Stomach (tissue), 9 donors: ENCODE results near the gene C5AR2. TPM values are rescaled to one million over a fixed set of nuclear protein-coding genes. Genes with fewer than 3 reads are reported as not detected.
A peak's percentile ranks its signal among the peaks of the same experiment; 100 is the strongest.
"Not testable (repeated sequence)": the region's sequence is repeated elsewhere in the genome, so short reads cannot be mapped to it uniquely, and the experiment has no call there.

Experiments used
- DNase-seq, 2 donors: peaks; one replicate each; pipeline versions ENCODE4 v3.0.0 to v3.0.0-alpha.2; 2013 to 2019
- H3K27ac ChIP-seq, 5 donors: fragments of 200-600 bp in 4 of 5; sonication (generic) in 4 of 5; one replicate each; pipeline ENCODE4 v1.5.1; 2013 to 2019; ENCODE audit warnings: mild to moderate bottlenecking in 1 of 5, moderate library complexity in 1 of 5
- H3K27me3 ChIP-seq, 3 donors: fragments of 200-600 bp; sonication (generic); one replicate each; pipeline ENCODE4 v1.5.1; 2017 to 2019; ENCODE audit warnings: mixed run types in 1 of 3
- H3K36me3 ChIP-seq, 4 donors: fragments of 200-600 bp; sonication (generic); 1 replicate in 3 of 4; 2 replicates in 1 of 4; pipeline ENCODE4 v1.5.1; 2016 to 2019
- H3K4me1 ChIP-seq, 4 donors: fragments of 200-600 bp; sonication (generic); one replicate each; pipeline ENCODE4 v1.5.1; 2016 to 2019
- H3K4me3 ChIP-seq, 4 donors: fragments of 200-600 bp; sonication (generic) in 3 of 4; one replicate each; pipeline ENCODE4 v1.5.1; 2016 to 2019; ENCODE audit warnings: mild to moderate bottlenecking in 1 of 4
- H3K9me3 ChIP-seq, 4 donors: fragments of 200-600 bp; sonication (generic); one replicate each; pipeline ENCODE4 v1.5.1; 2016 to 2019
- CTCF ChIP-seq, 7 experiments: fragments of 450-650 bp in 4 of 7; fragments of 200-600 bp in 3 of 7; sonication (generic) in 3 of 7; IDR thresholded peaks; one replicate each; pipeline ENCODE4 v1.5.1; 2016 to 2019; ENCODE audit warnings: antibody characterized with exemption in 7 of 7, control low read depth in 2 of 7, mild to moderate bottlenecking in 1 of 7
- EP300 ChIP-seq: sonication (generic); formaldehyde crosslinking; IDR thresholded peaks from one replicate; pipeline ENCODE4 v1.6.1; 2017; ENCODE audit warnings: antibody characterized with exemption
- POLR2A ChIP-seq, 4 donors: fragments of 450-650 bp; IDR thresholded peaks; one replicate each; pipeline ENCODE4 v1.6.1; 2016; ENCODE audit warnings: antibody characterized with exemption in 4 of 4, control low read depth in 2 of 4, mild to moderate bottlenecking in 1 of 4, moderate library complexity in 1 of 4
- POLR2AphosphoS5 ChIP-seq, 3 donors: sonication (generic); formaldehyde crosslinking; IDR thresholded peaks; one replicate each; pipeline ENCODE4 v1.6.1; 2016; ENCODE audit warnings: antibody characterized with exemption in 3 of 3
- WGBS, 5 donors: extraction: QIAGEN DNeasy Blood & Tissue Kit in 3 of 5; methylation state at CpG; one replicate each; pipeline versions ENCODE4 v1.1.5 to v1.1.7; 2013 to 2018; 5-methylcytosine and 5-hydroxymethylcytosine counted together
- intact Hi-C: fragments of 100-400 bp; cut with DNase I; formaldehyde crosslinking; loops from one replicate; pipeline ENCODE4 v1.15.1; 2023; ENCODE audit warnings: low total_unique reads
- polyA plus RNA-seq, 3 donors: library from polyadenylated mRNA; stranded (reverse); fragments of 200-250 nt; gene quantifications; one replicate each; pipeline ENCODE4 v1.2.3, GENCODE V29; 2013
- total RNA-seq, 5 donors: library from RNA; depleted of rRNA; stranded (reverse); fragments of >200 nt; gene quantifications; one replicate each; pipeline versions ENCODE4 v1.1.0 to v1.2.3, GENCODE V29; 2014 to 2016
- donor health status: healthy with polysubstance abuse.
- donor health status: Bipolar disorder and iron deficiency.
- donor health status: healthy.

Gene C5AR2
- total and polyA plus RNA-seq, 8 donors = 0.13 to 11.1 (median 0.82) TPM; not detected in 2

- TF ChIP-seq POLR2AphosphoS5 (IDR thresholded peaks at IDR 0.05) (no peak), POLR2A (IDR thresholded peaks at IDR 0.05) (no peak), CTCF (IDR thresholded peaks at IDR 0.05) (no peak), EP300 (no peak)
- H3K27ac ChIP-seq = peak overlapping the region in 1 of 5 donors; percentile 24
- no peaks in the 10 kb centered on the region for H3K27me3 ChIP-seq
- 71 to 97% (median 78%) methylated on average over 4 to 11 of the region's 11 CpGs for WGBS, 5 donors
- H3K36me3 ChIP-seq = peaks cover 34 to 59% (median 58%) of the 10 kb centered on the region in 4 donors
- peak in 1 of 2 donors; percentile 30 for DNase-seq
- H3K9me3 ChIP-seq = no peaks in the 10 kb centered on the region
- intact Hi-C loops = loop anchor here (10.0 kb wide), 1 partner anchor 77 kb away; the partner anchor contains the start of gene C5AR1
- H3K4me3 ChIP-seq = no peak overlapping the region
- H3K4me1 ChIP-seq = peaks cover 0 to 19% (median 2%) of the 10 kb centered on the region in 4 donors
Observed at GRCh38 chr19:47381653-47382279, 49.8 kb downstream of the C5AR2 start.

- H3K4me3 ChIP-seq, H3K27me3 ChIP-seq, H3K27ac ChIP-seq, H3K9me3 ChIP-seq, DNase-seq: not testable (repeated sequence)
- peaks cover 29 to 38% (median 37%) of the 10 kb centered on the region in 4 donors for H3K36me3 ChIP-seq
- 87 to 92% (median 90%) methylated on average over 5 of the region's 5 CpGs for WGBS, 5 donors
- H3K4me1 ChIP-seq = peaks cover 0 to 14% (median 0%) of the 10 kb centered on the region in 4 donors
- intact Hi-C loops = loop anchor here (10.0 kb wide), 1 partner anchor 79 kb away; the partner anchor contains the start of gene C5AR1
Observed at GRCh38 chr19:47383890-47384289, 51.9 kb downstream of the C5AR2 start.

GRCh38 chr19:47384533-47384932 is 52.6 kb downstream of the C5AR2 start:
- H3K27ac ChIP-seq, H3K27me3 ChIP-seq, H3K4me3 ChIP-seq, DNase-seq, H3K9me3 ChIP-seq: not testable (repeated sequence)
- intact Hi-C loops = loop anchor here (10.0 kb wide), 1 partner anchor 80 kb away; the partner anchor contains the start of gene C5AR1
- WGBS, 5 donors = 72 to 88% (median 86%) methylated on average over 4 of the region's 4 CpGs
- Histone ChIP-seq H3K36me3 (peaks cover 29 to 32% (median 31%) of the 10 kb centered on the region in 4 donors), H3K4me1 (peaks cover 0 to 14% (median 0%) of the 10 kb centered on the region in 4 donors)

GRCh38 chr19:47386582-47386981 is 54.6 kb downstream of the C5AR2 start:
- not testable (repeated sequence) for DNase-seq, H3K9me3 ChIP-seq, H3K27ac ChIP-seq, H3K27me3 ChIP-seq, H3K4me3 ChIP-seq
- WGBS, 5 donors = 76 to 87% (median 85%) methylated on average over 12 of the region's 12 CpGs
- peaks cover 0 to 14% (median 0%) of the 10 kb centered on the region in 4 donors for H3K4me1 ChIP-seq
- H3K36me3 ChIP-seq = peaks cover 9 to 11% (median 10%) of the 10 kb centered on the region in 4 donors
- intact Hi-C loops = loop anchor here (10.0 kb wide), 1 partner anchor 82 kb away; the partner anchor contains the start of gene C5AR1

GRCh38 chr19:47387623-47388022 is 55.6 kb downstream of the C5AR2 start:
- intact Hi-C loops = loop anchor here (10.0 kb wide), 1 partner anchor 83 kb away; the partner anchor contains the start of gene C5AR1
- H3K36me3 ChIP-seq, H3K27ac ChIP-seq, H3K4me3 ChIP-seq, DNase-seq, H3K9me3 ChIP-seq, H3K4me1 ChIP-seq: not testable (repeated sequence)
- peaks cover 0 to 10% (median 0%) of the 10 kb centered on the region in 3 donors for H3K27me3 ChIP-seq
- WGBS, 5 donors = 66 to 86% (median 80%) methylated on average over 3 of the region's 3 CpGs

GRCh38 chr19:47388721-47389120 is 56.7 kb downstream of the C5AR2 start:
- not testable (repeated sequence) for DNase-seq, H3K4me3 ChIP-seq, H3K9me3 ChIP-seq, H3K4me1 ChIP-seq, H3K36me3 ChIP-seq
- 66 to 87% (median 81%) methylated on average over 5 of the region's 5 CpGs for WGBS, 5 donors
- H3K27ac ChIP-seq = peak overlapping the region in 3 of 5 donors; percentile 36 to 70 (median 63)
- intact Hi-C loops = loop anchor here (10.0 kb wide), 1 partner anchor 84 kb away; the partner anchor contains the start of gene C5AR1
- peaks cover 0 to 12% (median 0%) of the 10 kb centered on the region in 3 donors for H3K27me3 ChIP-seq

GRCh38 chr19:47389150-47389556 is 57.2 kb downstream of the C5AR2 start:
- no peak for TF ChIP-seq POLR2A (IDR thresholded peaks at IDR 0.05)
- no peak for TF ChIP-seq EP300
- no peak for TF ChIP-seq CTCF (IDR thresholded peaks at IDR 0.05)
- no peak for TF ChIP-seq POLR2AphosphoS5 (IDR thresholded peaks at IDR 0.05)
- H3K4me1 ChIP-seq = peaks cover 0 to 8% (median 0%) of the 10 kb centered on the region in 4 donors
- DNase-seq = no peak
- peak overlapping the region in 3 of 5 donors; percentile 36 to 70 (median 64) for H3K27ac ChIP-seq
- H3K27me3 ChIP-seq = peaks cover 0 to 12% (median 0%) of the 10 kb centered on the region in 3 donors
- intact Hi-C loops = loop anchor here (10.0 kb wide), 1 partner anchor 84 kb away; the partner anchor contains the start of gene C5AR1
- 54 to 69% (median 59%) methylated on average over 9 of the region's 9 CpGs for WGBS, 5 donors
- no peaks in the 10 kb centered on the region for H3K36me3 ChIP-seq
- H3K9me3 ChIP-seq = no peaks in the 10 kb centered on the region
- no peak overlapping the region for H3K4me3 ChIP-seq
